Caco-2 (cell line): ENCODE results near the gene UBE2O. TPM values are rescaled to one million over a fixed set of nuclear protein-coding genes. Genes with fewer than 3 reads are reported as not detected.

Experiments
- BruUV-seq: library from RNA; stranded (reverse); fragments of 400-500 nt; replicated peaks from 2 replicates; lab custom pipeline; 2021; lab: Mats Ljungman, UMichigan
- CTCF ChIA-PET: fragments of 300-600 bp; sonication (Branson Sonifier 250); formaldehyde crosslinking; loops from one replicate; lab custom pipeline; 2022; ENCODE audit warnings: antibody characterized with exemption; lab: Charles Lee
- POLR2A ChIA-PET: fragments of 300-600 bp; sonication (Branson Sonifier 250); formaldehyde crosslinking; loops from one replicate; lab custom pipeline; 2022; ENCODE audit warnings: antibody characterized with exemption; lab: Charles Lee
- DNase-seq, 2 experiments: peaks; one replicate each; pipeline versions ENCODE4 v3.0.0 to v3.0.0-alpha.2; 2020 to 2022
- H3K27me3 ChIP-seq: replicated peaks from 2 replicates; pipeline ENCODE4 v1.6.0; 2011; ENCODE audit warnings: low read length; ENCODE audit not compliant: control insufficient read depth, insufficient read depth
- H3K36me3 ChIP-seq: 2 replicates; pipeline ENCODE4 v1.5.1; 2011; ENCODE audit warnings: low read length; ENCODE audit not compliant: control insufficient read depth, insufficient read depth
- H3K4me1 ChIP-seq: fragments of 250-450 bp; sonication (Bioruptor Pico); 2 replicates; pipeline ENCODE4 v1.5.1; 2020; ENCODE audit warnings: mild to moderate bottlenecking
- H3K4me3 ChIP-seq: 2 replicates; pipeline ENCODE4 v1.5.1; 2011; ENCODE audit warnings: low read depth, mild to moderate bottlenecking, control low read depth, low read length
- H3K9me3 ChIP-seq: fragments of 250-450 bp; sonication (Bioruptor Pico); 2 replicates; pipeline ENCODE4 v1.5.1; 2020; ENCODE audit warnings: mild to moderate bottlenecking, moderate library complexity
- H3K27ac Mint-ChIP-seq: one replicate; pipeline ENCODE4 v1.8.0; 2022; ENCODE audit warnings: mixed read lengths; ENCODE audit not compliant: unreplicated experiment
- H3K27me3 Mint-ChIP-seq: one replicate; pipeline ENCODE4 v1.8.0; 2022; ENCODE audit warnings: mixed read lengths; ENCODE audit not compliant: insufficient read depth, unreplicated experiment
- H3K36me3 Mint-ChIP-seq: one replicate; pipeline ENCODE4 v1.8.0; 2022; ENCODE audit warnings: mild to moderate bottlenecking, mixed read lengths; ENCODE audit not compliant: insufficient read depth, unreplicated experiment
- H3K4me1 Mint-ChIP-seq: one replicate; pipeline ENCODE4 v1.8.0; 2022; ENCODE audit warnings: low read depth, mixed read lengths; ENCODE audit not compliant: unreplicated experiment
- H3K4me3 Mint-ChIP-seq: one replicate; pipeline ENCODE4 v1.8.0; 2022; ENCODE audit warnings: mild to moderate bottlenecking, moderate library complexity, mixed read lengths; ENCODE audit not compliant: unreplicated experiment
- H3K9me3 Mint-ChIP-seq: one replicate; pipeline ENCODE4 v1.8.0; 2022; ENCODE audit warnings: mixed read lengths; ENCODE audit not compliant: unreplicated experiment
- intact Hi-C: fragments of 100-400 bp; cut with micrococcal nuclease; formaldehyde crosslinking; loops from one replicate; pipeline ENCODE4 v1.10.0; 2022; ENCODE audit not compliant: unreplicated experiment
- total RNA-seq: library from RNA; stranded (reverse); gene quantifications from 2 replicates; pipeline ENCODE4 v1.2.3, GENCODE V29; 2022
- TF ChIP-seq, protein P1 (sequence below), 2 experiments: fragments of 200-600 bp in 1 of 2; IDR thresholded peaks; 1 replicate in 1 of 2; 2 replicates in 1 of 2; pipeline versions ENCODE4 v1.5.1 to v1.8.0; 2011 to 2022; ENCODE audit warnings: antibody characterized with exemption in 1 of 2, control low read depth in 1 of 2, inconsistent platforms in 1 of 2, low read depth in 1 of 2, low read length in 1 of 2, mild to moderate bottlenecking in 1 of 2, moderate library complexity in 1 of 2; ENCODE audit not compliant: insufficient read depth in 1 of 2, severe bottlenecking in 1 of 2, unreplicated experiment in 1 of 2

Gene UBE2O
- total RNA-seq, 1 experiment from 2014 or later = 37.6 TPM

GRCh38 chr17:76416899-76417298, 36.1 kb downstream of the UBE2O start:
- no TSS peak for BruUV-seq
- Mint-ChIP-seq H3K27me3 (no peaks in the 10 kb centered on the region), H3K4me1 (no peaks in the 10 kb centered on the region), H3K27ac (no peak overlapping the region), H3K4me3 (no peak overlapping the region), H3K9me3 (no peaks in the 10 kb centered on the region), H3K36me3 (no peaks in the 10 kb centered on the region)
- POLR2A ChIA-PET = no interaction called here
- no peak for DNase-seq
- H3K27me3 ChIP-seq = no peaks in the 10 kb centered on the region
- CTCF ChIA-PET = interaction anchor here (1.3 kb wide), 1 partner anchor 13 kb away, joined by 3 read pairs; no protein-coding TSS in a partner anchor
- peaks cover 1% of the 10 kb centered on the region for H3K36me3 ChIP-seq
- no peak overlapping the region for H3K4me3 ChIP-seq
- H3K9me3 ChIP-seq = no peaks in the 10 kb centered on the region
- intact Hi-C loops = no loop called here
- no peaks in the 10 kb centered on the region for H3K4me1 ChIP-seq
- TF ChIP-seq, protein P1, sequence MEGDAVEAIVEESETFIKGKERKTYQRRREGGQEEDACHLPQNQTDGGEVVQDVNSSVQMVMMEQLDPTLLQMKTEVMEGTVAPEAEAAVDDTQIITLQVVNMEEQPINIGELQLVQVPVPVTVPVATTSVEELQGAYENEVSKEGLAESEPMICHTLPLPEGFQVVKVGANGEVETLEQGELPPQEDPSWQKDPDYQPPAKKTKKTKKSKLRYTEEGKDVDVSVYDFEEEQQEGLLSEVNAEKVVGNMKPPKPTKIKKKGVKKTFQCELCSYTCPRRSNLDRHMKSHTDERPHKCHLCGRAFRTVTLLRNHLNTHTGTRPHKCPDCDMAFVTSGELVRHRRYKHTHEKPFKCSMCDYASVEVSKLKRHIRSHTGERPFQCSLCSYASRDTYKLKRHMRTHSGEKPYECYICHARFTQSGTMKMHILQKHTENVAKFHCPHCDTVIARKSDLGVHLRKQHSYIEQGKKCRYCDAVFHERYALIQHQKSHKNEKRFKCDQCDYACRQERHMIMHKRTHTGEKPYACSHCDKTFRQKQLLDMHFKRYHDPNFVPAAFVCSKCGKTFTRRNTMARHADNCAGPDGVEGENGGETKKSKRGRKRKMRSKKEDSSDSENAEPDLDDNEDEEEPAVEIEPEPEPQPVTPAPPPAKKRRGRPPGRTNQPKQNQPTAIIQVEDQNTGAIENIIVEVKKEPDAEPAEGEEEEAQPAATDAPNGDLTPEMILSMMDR (IDR thresholded peaks at IDR 0.05; ENCODE audit: insufficient read depth in 1 of 2, low read depth in 1 of 2, low read length in 1 of 2, severe bottlenecking in 1 of 2, unreplicated experiment in 1 of 2) = no peak

GRCh38 chr17:76416457-76416856, 36.5 kb downstream of the UBE2O start:
- TF ChIP-seq, protein P1 (IDR thresholded peaks at IDR 0.05; ENCODE audit: insufficient read depth in 1 of 2, low read depth in 1 of 2, low read length in 1 of 2, severe bottlenecking in 1 of 2, unreplicated experiment in 1 of 2) = no peak
- CTCF ChIA-PET = interaction anchor here (1.3 kb wide), 1 partner anchor 12 kb away, joined by 3 read pairs; no protein-coding TSS in a partner anchor
- BruUV-seq = no TSS peak
- Mint-ChIP-seq H3K4me3 (no peak overlapping the region), H3K4me1 (no peaks in the 10 kb centered on the region), H3K27ac (no peak overlapping the region), H3K36me3 (no peaks in the 10 kb centered on the region), H3K9me3 (no peaks in the 10 kb centered on the region), H3K27me3 (no peaks in the 10 kb centered on the region)
- POLR2A ChIA-PET = no interaction called here
- no peak for DNase-seq
- no peaks in the 10 kb centered on the region for H3K27me3 ChIP-seq
- peaks cover 1% of the 10 kb centered on the region for H3K36me3 ChIP-seq
- no peak overlapping the region for H3K4me3 ChIP-seq
- H3K4me1 ChIP-seq = no peaks in the 10 kb centered on the region
- no peaks in the 10 kb centered on the region for H3K9me3 ChIP-seq
- intact Hi-C loops = no loop called here

- no TSS peak for BruUV-seq
- Mint-ChIP-seq H3K9me3 (no peaks in the 10 kb centered on the region), H3K27ac (no peak overlapping the region), H3K36me3 (no peaks in the 10 kb centered on the region), H3K27me3 (no peaks in the 10 kb centered on the region), H3K4me3 (no peak overlapping the region), H3K4me1 (no peaks in the 10 kb centered on the region)
- Histone ChIP-seq H3K27me3 (no peaks in the 10 kb centered on the region), H3K4me3 (no peak overlapping the region), H3K4me1 (no peaks in the 10 kb centered on the region), H3K9me3 (no peaks in the 10 kb centered on the region), H3K36me3 (peaks cover 1% of the 10 kb centered on the region)
- TF ChIP-seq, protein P1 (IDR thresholded peaks at IDR 0.05; ENCODE audit: insufficient read depth in 1 of 2, low read depth in 1 of 2, low read length in 1 of 2, severe bottlenecking in 1 of 2, unreplicated experiment in 1 of 2) = no peak
- DNase-seq = no peak
- POLR2A ChIA-PET = no interaction called here
- intact Hi-C loops = no loop called here
- CTCF ChIA-PET = no interaction called here
These were observed 37.2 kb downstream of the UBE2O start for GRCh38 chr17:76415786-76416185.
